SHP77 treated with DMSO at 0.1 percent for 48 hours (cell line): ENCODE data around the gene SURF4.

Experiments
- DNase-seq: peaks from one replicate; lab custom pipeline; 2025; lab: John Stamatoyannopoulos, UW

Gene SURF4

GRCh38 chr9:133374612-133375115 lies 1.2 kb downstream of the SURF4 start:
- no peak for DNase-seq

GRCh38 chr9:133372144-133372543 lies 3.7 kb downstream of the SURF4 start:
- no peak for DNase-seq

GRCh38 chr9:133371261-133371711 lies 4.6 kb downstream of the SURF4 start:
- DNase-seq, result no peak

- DNase-seq, result no peak
Measured at GRCh38 chr9:133370685-133371084, 5.2 kb downstream of the SURF4 start.

GRCh38 chr9:133369933-133370332 lies 5.9 kb downstream of the SURF4 start:
- no peak for DNase-seq

GRCh38 chr9:133369422-133369821 lies 6.4 kb downstream of the SURF4 start:
- no peak for DNase-seq

- DNase-seq, result peak; percentile 77
Measured at GRCh38 chr9:133368249-133368881, 7.5 kb downstream of the SURF4 start.

- DNase-seq, result no peak
Measured at GRCh38 chr9:133367778-133368177, 8.1 kb downstream of the SURF4 start.

GRCh38 chr9:133367221-133367620 lies 8.6 kb downstream of the SURF4 start:
- DNase-seq, result no peak

GRCh38 chr9:133366435-133366834 lies 9.4 kb downstream of the SURF4 start:
- no peak for DNase-seq

- no peak for DNase-seq
Measured at GRCh38 chr9:133362359-133363044, 13.4 kb downstream of the SURF4 start.

GRCh38 chr9:133361507-133362092 lies 14.3 kb downstream of the SURF4 start:
- no peak for DNase-seq

GRCh38 chr9:133360400-133361393 lies 15.2 kb downstream of the SURF4 start:
- no peak for DNase-seq

GRCh38 chr9:133359399-133360175 lies 16.3 kb downstream of the SURF4 start:
- DNase-seq, result no peak

- no peak for DNase-seq
Measured at GRCh38 chr9:133357656-133358055, 18.2 kb downstream of the SURF4 start.

GRCh38 chr9:133356391-133357091 lies 19.3 kb downstream of the SURF4 start, which contains the start of the genes SURF1 and SURF2:
Gene SURF1, minus strand, starts transcription at chr9:133356487. Its CDS starts 34 bp downstream, at chr9:133356453.
Gene SURF2, plus strand, starts transcription at chr9:133356550. Its CDS starts 43 bp downstream, at chr9:133356593.
- peak; percentile 28 for DNase-seq

- DNase-seq, result no peak
Measured at GRCh38 chr9:133355881-133356357, 19.9 kb downstream of the SURF4 start.

- no peak for DNase-seq
Measured at GRCh38 chr9:133354766-133355165, 21.1 kb downstream of the SURF4 start.

- no peak for DNase-seq
Measured at GRCh38 chr9:133353548-133353947, 22.3 kb downstream of the SURF4 start.
